SIG-M5 treated with dmso at 0.1 percent for 504 hours (cell line): ENCODE data around the gene OR2V2.

Experiments used
- DNase-seq: peaks from one replicate; lab custom pipeline; 2025; ENCODE audit not compliant: unreplicated experiment; lab: John Stamatoyannopoulos, UW

The OR2V2 gene

DNA sequence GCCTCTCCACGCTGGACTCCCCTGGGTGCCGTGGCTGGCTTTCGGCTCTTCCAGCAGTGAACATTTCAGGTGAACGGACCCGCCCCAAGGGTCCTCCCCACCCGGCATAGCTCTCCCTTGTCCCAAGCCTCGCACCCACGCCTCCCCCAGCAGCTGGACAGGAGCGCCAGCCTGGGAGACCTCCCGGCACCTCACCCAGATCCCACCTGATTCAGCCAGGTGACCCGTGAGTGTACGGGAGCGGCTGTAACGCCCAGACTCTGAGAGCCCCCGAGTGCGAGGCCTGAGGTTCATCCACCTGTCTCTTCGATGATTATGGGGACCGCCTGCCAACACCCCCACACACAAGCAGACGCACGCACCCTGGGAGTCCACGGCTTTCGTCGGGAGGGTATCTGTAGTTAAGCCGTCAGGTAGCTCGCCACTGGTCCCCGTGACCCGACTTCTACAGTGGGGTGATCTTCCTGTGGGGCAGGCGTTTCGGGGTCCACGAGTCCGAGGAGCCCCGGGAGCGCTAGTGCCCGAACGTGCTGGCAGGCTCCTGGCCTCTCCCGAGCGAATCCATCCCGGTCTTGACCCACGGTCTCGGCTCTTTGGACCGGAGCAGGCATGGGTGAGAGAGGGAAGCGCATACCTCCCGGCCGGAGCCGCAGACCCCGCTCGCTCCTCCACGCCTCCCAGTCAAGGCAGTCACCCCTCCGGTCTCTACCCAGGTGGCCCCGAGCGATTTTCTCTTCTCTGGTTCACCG, 42.8 kb downstream of the OR2V2 start:
- no peak for DNase-seq

DNA sequence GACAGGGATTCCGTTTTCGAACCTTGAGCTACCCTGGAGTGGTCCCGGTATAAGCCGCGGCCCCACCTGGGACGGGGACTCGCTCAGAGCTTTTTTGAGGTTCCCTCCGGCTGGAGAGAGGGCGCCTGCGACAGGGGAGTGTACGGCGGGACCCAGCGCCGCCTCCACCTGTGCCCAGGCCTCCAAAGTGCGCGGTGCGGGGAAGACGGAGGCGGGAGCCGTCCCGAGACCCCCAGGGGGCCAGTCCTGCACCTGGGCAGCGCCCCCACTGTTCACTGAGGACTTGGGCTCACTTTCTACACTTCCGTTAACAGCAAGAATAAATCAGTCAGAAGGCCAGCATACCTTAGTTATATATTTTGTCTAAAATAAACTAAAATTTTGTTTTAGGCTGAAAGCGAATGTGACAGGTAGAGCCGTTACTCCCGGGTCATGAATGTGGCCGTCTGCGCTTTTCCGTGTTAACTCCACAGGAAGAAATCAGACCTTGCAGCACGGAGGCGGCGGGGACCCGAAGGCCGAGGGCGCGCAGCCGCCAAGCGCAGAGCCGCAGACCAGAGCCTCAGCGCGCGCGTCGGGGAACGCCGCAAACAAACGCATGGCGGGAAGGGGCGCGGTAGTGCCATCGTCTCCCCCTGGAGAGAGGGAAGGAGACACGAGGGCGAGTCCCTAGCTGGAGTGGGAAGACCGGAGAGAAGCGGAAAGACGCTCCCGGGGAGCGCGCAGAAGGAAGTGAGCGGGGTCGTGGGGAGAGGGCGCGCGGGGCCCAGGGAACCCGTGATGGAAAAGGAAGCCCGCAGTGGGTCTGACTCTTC, 43.5 kb downstream of the OR2V2 start:
- no peak for DNase-seq

DNA sequence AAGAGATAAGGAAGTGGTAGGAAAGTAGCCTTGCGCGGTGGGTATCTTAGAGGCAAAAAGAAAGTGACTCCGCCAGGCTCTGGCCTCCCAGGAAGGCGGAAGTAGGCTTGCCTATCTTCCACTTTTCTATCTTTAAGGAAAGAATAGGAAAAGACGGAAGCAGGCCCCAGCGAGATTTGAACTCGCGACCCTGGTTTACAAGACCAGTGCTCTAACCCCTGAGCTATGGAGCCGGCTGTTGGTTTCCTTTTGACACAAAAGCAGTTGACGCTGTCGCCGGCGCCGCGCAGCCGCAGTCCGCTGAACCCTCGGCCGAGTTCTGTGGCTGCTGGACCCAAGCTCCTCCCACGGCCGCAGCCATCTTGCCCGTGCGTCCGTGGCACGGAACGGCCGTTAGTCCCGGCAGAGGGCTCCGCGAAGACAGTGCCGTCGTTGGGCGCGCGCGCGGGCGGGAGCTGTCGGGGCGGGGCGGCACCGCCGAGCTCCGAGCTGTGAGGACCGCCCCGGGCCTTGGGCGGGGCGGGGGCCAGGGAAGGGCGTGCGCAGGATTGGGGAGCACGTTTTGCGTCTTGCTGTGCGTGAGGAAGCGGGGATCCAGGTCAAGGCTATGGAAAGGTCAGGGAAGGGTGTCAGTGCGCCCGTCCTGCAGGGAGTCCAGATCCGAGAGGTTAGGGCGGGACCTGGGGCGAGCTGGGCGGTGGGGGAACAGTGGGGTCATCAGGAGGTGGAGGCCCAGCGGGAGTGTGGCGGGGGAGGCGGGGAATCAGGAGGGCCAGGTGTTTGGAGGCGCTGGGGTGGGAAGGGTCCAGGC, 44.3 kb downstream of the OR2V2 start:
- DNase-seq: no peak

DNA sequence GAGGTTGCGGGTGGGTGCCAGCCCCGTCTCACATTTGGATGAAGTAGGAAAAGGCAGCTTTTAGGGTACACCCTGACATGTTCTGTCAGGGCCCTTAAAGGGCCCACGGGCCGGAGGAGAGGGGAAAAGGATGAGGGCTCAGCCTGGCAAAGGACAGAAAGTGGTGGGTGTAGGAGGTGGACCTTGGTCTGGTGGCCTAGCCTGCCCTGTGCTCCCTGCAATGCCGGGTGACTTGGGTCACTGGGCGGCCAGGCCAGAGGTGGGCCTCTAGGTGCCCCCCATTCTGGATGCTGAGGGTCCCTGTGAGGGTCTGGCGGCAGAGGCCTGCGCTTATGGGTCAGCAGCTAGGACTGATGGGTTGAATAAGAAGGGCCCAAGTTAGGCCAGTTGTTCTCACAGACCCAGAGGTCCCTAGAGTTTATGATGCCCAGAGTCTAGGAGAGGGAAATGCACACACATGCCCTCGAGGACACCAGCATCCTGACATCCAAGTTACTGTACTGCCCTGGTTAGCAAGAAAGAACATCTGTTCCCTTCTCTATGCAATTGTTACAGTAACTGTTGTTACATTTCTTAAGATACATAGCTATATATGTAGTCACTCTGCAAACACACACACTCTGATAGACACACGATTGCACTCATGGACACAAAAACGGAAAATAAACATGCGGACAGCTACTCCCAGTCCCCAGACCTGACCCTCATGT, 45.1 kb downstream of the OR2V2 start:
- no peak for DNase-seq

DNA sequence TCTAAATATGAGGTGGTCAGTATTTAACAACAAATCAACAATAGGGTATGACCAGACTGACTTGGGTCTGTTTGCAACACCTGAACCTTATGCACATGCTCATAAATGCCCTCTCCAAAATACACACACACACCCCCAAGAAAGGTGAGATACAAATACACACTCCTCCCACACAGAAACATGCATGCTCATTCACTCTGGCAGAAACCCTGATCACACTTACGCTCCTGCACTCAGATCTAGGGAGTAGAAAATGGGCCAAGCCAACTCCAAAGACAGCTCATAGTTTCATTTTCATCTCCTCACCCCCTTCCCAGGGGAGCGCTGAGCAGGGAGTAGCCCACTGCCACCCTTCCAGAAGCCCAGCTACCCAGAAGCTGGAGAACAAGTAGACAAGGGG, 46.3 kb downstream of the OR2V2 start:
- no peak for DNase-seq

DNA sequence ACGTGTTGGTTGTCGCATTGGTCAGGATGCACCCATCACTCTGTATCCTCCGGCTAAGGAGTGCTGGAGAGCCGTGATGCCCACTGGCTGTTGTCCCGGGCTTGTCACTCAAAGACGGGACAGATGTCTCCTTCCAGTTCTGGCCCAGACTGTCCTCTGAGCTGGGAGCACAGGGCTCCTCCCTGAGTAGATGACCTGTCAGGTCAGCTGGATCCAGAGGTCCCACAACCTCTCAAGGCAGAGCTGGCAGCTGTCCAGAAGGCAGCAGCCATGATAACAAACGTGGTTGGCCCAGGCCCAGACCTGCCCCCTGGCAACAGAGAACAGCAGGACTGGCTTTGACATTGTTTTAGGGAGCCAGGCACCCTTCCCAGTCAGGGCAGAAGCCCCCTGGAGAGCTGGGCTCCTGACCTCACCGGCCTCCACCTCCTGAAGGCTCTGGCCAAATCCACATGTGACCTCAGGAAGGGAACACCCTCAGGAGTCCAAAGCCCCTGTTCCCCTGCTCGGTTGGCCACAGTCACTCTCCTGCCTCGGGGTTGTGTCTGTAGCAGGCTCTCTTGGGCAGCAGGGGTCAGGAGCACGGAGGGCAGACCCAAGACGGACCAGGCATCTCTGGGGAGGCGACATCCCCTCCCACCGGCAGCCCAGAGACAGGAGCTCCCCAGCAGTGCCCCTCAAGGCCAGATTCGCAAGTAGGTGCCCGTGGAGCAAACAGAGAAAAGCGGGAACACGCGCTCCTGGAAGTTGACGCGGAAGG, 47.3 kb downstream of the OR2V2 start:
- no peak for DNase-seq

DNA sequence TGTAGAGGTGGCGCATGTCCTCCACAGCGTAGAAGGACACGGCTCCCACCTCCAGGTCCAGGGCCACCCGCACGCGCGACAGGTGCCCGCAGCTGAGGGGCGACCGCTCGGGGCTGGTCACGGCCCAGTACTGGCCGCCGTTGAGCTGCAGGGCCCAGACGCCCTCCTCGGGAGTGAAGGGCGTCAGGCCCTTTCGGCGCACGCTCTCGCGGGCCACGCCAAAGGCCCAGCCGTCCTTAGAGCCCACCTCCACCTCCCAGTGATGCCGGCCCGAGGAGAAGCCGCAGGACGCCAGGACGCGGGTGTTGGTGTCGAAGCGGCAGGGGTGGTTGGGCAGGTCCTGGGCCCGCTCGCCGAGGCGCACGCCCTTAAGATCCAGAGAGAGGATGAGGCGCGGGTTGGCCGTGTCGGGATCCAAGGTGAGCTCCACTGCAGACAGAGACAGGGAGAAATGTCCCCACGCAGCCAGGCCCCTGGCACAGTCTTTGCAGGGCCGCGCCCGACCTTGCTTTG, 47.9 kb downstream of the OR2V2 start:
- DNase-seq: no peak

DNA sequence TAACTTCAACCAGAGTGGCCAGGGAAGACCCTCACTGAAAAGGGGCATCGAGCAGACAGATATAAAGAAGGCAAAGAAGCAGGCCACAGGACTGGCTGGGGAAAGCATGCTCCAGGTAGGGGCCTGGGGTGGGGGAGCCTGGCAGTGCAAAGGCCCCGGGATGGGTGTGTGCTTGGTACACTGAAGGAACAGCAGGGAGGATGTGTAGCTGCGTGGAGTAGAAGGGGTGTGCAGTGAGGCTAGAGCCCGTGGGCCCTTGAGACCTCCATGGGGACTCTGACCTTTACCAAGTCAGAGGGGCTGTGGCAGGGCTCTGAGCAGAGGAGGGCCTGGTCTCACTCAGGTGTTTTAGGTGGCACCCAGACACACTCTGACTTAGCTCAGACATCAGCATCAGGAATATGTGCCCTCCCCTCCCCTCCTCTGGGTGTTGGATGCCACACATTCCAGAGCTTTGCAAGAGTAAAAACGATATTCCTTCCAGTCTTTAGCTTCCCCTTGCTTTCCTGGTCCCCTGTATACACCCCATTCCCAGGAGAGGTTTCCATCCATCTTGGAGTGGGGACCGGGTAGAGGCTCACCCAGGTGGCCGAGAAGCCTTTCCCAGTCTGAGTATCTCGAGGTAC, 50.1 kb downstream of the OR2V2 start:
- no peak for DNase-seq

DNA sequence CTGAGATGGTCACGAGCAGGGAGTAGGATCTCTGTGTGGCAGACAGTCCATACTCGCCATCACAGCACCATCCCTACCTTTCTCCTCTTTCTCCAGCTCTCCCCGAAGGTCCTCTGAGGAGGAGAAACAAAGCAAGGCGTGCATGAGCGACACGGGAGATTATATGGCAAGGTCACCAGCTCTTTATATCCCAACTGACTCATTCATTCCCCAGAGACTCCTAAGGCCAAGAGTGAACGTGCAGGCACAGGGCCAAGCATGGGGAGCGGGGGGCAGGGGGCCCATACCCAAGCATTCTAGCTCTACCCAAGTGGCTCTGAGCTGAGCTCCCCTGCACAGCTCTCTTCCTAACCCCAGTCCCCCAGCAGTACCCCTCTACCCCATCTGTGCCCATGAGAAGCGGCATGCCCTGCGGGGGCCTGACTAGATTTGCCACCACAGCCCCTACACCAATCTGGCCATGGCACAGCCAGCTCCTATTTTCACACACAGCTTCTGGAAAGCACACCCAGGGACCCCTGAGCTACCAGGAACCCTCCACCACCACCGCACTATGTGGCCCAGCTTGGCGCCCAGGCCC, 50.8 kb downstream of the OR2V2 start:
- no peak for DNase-seq

DNA sequence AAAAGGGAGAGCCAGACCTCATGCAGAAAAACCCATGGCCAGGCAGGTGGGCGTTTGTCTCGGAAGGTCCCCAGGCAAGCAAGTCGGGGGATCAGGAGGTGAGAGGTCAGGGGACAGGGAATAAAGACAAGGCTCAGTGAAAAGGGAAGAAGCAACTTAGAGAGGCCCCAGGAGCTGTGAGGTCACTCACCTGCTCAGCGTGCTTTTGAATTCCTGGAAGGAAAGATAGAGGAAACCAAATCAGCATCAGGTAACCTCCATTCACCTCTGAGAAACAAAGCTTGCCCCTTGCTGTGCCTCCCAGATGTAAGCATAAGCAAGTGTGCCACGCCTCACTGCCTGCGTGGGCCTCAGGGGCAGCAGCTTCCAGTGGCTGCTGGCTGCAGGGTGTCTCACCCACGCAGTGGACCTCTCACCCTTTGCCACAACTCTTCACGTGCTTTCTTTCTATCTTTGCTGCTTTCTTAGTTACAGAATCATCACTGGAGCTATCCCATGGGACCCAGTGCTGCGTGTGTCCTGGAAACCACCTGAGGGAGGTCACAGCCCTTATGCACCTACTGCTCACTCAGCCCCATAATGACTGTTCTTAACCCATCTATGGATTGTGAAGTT, 51.6 kb downstream of the OR2V2 start:
- no peak for DNase-seq

DNA sequence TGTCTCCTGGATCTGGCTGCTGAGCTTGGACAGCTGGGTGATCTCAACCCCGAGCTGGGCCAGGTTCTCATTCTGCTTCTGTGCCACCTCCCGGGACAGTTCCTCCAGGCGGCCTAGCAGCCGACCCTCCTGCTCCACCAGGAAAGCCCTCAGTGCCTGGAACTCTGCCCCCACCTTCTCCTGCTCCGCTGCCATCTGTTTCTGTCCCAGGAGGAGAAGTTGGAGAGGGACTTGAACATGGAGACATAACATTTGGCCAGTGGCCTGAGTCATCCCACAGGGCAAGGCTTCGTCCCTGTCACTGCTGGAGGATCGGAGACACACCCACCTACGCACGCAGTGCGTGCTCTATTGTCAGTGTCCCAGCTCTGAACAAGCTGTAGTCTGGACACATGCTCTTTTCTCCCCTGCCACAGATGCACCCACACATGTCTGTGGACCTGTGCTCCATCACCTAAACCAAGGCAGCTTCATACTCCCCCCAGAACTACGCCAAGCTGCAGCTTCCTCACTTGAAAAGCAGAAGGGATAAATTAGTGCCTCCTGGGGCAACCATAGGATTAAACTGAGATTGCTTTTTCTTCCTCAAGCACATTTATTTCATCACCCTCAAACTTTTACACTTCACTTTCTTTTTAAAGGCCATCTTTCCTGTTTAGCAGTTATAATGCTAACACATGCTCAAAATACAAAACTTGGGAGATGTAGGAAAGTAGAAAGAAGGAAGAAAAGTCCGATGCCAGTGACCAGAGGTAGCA, 52.7 kb downstream of the OR2V2 start:
- DNase-seq: no peak

DNA sequence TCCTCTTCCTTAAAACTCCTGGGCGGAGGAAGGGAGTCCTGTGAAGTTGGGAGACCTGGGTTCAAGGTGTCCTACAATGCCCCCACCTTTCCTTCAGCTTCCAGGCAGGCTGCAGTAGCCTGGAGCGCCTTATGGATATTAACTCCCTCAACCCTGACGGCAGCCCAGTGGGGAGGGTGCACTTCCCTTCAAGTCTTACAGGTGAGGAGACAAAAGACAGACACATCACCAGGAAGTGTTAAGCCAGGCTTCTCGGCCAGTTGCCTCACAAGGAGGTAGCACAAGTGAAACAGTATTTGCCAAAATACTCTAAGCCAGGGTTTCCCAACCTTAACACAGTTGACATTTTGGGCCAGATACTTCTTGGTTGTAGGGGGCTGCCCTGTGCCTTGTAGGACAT, 53.4 kb downstream of the OR2V2 start:
- no peak for DNase-seq

DNA sequence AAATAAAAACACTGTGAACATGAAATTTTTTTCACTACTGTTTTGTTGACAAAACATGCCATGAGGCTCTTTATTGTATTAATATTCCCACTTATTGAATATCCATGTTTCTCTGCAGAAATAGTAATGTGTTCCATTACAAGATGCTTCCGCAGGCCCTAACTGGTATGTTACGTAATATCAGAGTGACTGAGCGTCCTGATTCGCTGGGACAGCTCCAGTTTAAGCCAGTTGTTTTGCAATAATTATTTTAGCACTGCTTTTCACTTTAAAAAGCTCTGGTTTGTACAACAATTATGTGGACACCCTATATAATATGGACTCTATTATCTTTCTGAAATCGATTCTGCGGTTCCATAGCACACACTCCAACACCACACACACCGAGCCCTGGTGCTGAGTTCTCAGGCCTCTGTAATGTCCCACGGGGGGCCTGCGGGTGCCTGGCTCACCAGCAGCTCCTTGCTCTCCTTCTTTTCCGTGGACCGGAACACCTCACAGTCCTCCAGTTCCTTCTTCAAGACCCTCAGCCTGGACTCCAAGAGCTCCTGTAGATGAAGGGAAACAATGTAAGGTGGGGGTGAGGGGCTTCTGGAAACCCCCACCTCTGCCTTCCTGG, 55.8 kb downstream of the OR2V2 start:
- DNase-seq: no peak

DNA sequence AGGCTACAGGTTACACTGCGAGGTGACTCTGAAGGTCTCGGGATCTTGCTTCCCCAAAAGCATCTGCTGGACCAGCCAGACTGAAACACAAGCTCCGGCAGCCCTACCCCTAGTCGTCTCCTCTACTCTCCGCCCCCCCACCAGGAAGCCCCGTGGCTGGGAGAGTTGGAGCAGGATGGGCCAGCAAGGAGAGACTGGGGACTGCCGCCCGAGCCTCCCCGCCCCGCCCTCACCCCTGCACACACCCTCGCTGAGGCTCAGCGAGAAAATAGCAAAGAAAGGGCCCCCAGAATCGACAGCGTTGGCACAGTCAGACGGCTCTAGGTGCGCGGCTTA, 56.4 kb downstream of the OR2V2 start:
- no peak for DNase-seq

DNA sequence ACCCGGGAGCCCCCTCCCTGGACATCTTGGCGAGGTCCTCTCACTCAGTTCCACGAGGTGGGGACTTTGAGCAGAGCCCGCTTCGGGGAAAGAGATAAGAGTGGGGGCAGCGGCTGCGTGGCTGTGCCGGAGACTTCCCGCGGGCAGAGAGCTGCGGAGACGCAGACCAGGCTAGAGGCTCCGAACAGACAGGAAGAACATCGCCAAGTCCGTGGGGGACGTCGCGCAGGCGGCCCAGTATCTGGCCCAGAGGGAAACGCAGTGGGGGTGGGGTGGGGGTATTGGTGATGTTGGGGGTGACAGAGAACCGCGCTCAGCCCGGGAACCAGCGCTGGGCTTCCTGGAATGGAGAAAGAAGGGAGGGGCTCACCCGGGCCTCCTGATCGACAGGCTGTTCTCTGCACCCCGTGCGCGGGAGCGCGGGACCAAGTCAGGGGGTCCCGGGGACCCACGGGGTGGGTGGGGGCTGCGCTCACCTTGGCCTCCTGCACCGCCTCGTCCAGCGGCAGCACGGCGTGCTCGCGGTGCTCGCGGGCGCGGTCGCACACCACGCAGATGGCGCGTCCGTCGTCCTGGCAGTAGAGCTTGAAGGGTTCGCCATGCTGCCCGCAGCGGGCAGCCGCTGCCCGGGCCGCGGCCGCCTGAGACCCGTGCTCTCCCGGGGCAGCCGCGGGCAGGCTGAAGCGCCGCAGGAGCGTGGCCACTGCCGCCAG, 56.9 kb downstream of the OR2V2 start:
- DNase-seq: no peak

DNA sequence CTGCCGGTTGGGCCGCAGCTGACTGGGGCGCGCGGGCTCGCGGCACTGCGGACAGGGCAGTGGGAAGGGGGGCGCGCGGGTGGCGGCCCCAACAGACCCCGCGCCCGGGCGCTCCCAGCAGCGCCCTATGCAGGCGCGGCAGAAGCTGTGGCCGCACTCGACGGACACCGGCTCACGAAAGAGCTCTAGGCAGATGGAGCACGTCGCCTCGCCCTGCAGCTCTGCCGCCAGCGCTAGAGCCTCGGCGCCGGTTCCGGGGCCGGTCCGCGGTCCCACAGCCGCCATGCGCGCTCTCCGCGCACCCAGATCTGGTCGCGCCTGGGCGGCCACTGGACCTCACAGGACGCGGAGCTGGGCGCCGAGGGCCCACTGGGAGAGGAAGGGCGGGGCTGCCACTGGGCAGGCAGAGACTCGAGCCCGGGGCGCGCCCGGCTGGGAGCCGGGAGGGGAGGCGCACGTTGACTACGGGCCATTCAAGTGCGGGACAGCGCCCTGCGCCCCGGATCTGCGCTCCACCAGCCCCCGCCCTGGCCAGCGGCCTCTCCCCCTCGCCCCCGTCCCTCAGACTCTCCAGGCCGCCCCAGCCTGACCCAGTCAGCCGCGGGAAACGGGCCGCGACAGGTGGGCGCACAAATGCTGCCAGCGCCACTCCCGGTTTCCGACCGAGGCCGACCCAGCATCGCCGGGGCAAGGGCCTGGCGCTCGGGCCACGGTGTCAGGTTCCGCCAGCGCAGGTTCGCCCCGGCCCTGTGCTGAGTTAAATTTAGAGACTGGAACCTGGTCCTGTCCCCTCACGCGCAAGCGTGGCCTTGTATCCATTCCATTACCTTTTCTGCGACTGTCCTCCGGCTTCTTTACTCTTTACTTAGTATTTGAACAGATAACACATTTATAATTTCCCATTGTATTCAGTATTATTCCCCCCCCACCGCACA, 57.7 kb downstream of the OR2V2 start, which contains the start of gene TRIM7:
Gene TRIM7, minus strand, starts transcription at position 371 of the 935 bp plus-strand sequence. Its CDS starts 86 bp downstream, at position 285.
- DNase-seq: no peak
